Colonic mucosa (tissue), 4 donors: ENCODE data around the gene PSAP. TPM values are rescaled to one million over a fixed set of nuclear protein-coding genes. Genes with fewer than 3 reads are reported as not detected.

Experiments
- DNase-seq: peaks from one replicate; pipeline ENCODE4 v3.0.0-alpha.2; 2020
- H3K27ac ChIP-seq: fragments of 200-600 bp; one replicate; pipeline ENCODE4 v1.8.0; 2021
- H3K27me3 ChIP-seq: fragments of 200-600 bp; one replicate; pipeline ENCODE4 v1.8.0; 2021
- H3K36me3 ChIP-seq: fragments of 200-600 bp; one replicate; pipeline ENCODE4 v1.8.0; 2021
- H3K4me1 ChIP-seq: fragments of 200-600 bp; one replicate; pipeline ENCODE4 v1.8.0; 2021; ENCODE audit warnings: mild to moderate bottlenecking
- H3K4me3 ChIP-seq: fragments of 200-600 bp; one replicate; pipeline ENCODE4 v1.8.0; 2021
- H3K9ac ChIP-seq, 2 donors: one replicate each; pipeline ENCODE4 v1.7.0; 2013; ENCODE audit warnings: control low read depth in 2 of 2, low read depth in 2 of 2, low read length in 2 of 2
- H3K9me3 ChIP-seq: fragments of 200-600 bp; one replicate; pipeline ENCODE4 v1.8.0; 2021
- CTCF ChIP-seq: fragments of 200-600 bp; IDR thresholded peaks from one replicate; pipeline ENCODE4 v1.8.0; 2022; ENCODE audit warnings: antibody characterized with exemption, mild to moderate bottlenecking
- intact Hi-C: fragments of 100-400 bp; cut with DNase I; formaldehyde crosslinking; loops from one replicate; pipeline ENCODE4 v1.14.1; 2022
- total RNA-seq, 2 donors: library from RNA; stranded (reverse); fragmentation: NEBNext Ultra II Directional in 1 of 2; extraction: Animal tissue kit (Norgen Biotek cat#: 25700) in 1 of 2; gene quantifications; one replicate each; pipeline ENCODE4 v1.2.1, GENCODE V29; 2021
- donor health status: healthy.
- donor health status: DM: no; HTN: no; CAD: no.
- donor health status: DM: no; HTN: no; CAD: no.

PSAP gene
- total RNA-seq, 2 donors from 2014 or later: 363 to 629 TPM

GRCh38 chr10:71820966-71821365, 30.1 kb downstream of the PSAP start:
- TF ChIP-seq CTCF: no peak
- no peaks in the 10 kb centered on the region for H3K27me3 ChIP-seq
- H3K9ac ChIP-seq: no peak overlapping the region
- H3K4me3 ChIP-seq: no peak overlapping the region
- no peak overlapping the region for H3K27ac ChIP-seq
- DNase-seq: peak; percentile 15
- intact Hi-C loops: no loop called here
- peaks cover 30% of the 10 kb centered on the region for H3K36me3 ChIP-seq
- H3K9me3 ChIP-seq: no peaks in the 10 kb centered on the region
- H3K4me1 ChIP-seq: no peaks in the 10 kb centered on the region

GRCh38 chr10:71819985-71820384, 31.1 kb downstream of the PSAP start:
- DNase-seq: no peak
- Histone ChIP-seq H3K27ac (no peak overlapping the region), H3K4me3 (no peak overlapping the region), H3K9me3 (no peaks in the 10 kb centered on the region), H3K27me3 (no peaks in the 10 kb centered on the region), H3K9ac (no peak overlapping the region), H3K36me3 (peaks cover 22% of the 10 kb centered on the region), H3K4me1 (no peaks in the 10 kb centered on the region)
- no peak for TF ChIP-seq CTCF
- intact Hi-C loops: loop anchor here (10.0 kb wide), 2 partner anchors 115 to 435 kb away; no protein-coding TSS in a partner anchor

DNA sequence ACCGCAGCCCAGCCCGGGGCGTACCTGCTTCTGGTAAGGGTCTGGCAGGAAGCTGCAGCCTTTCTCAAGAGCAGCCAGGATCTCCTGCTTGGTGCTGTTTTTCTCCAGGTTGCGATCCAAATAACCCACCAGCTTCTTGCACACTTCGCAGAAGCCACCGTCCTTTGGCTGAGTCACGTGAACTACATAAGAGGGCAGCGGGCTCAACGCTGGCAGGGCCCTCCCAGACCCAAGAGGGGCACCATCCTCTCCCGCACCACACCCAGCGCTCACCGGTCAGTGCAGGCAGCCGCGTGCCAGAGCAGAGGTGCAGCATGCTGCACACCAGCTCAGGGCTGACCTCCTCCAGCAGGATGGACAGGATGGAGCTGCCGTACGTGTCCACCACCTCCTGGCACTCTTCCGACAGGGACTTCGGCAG, 31.6 kb downstream of the PSAP start:
- H3K4me3 ChIP-seq: no peak overlapping the region
- H3K9ac ChIP-seq: no peak overlapping the region
- no peaks in the 10 kb centered on the region for H3K4me1 ChIP-seq
- H3K27ac ChIP-seq: no peak overlapping the region
- peaks cover 17% of the 10 kb centered on the region for H3K36me3 ChIP-seq
- no peaks in the 10 kb centered on the region for H3K27me3 ChIP-seq
- no peaks in the 10 kb centered on the region for H3K9me3 ChIP-seq
- TF ChIP-seq CTCF: no peak
- intact Hi-C loops: loop anchor here (10.0 kb wide), 2 partner anchors 115 to 435 kb away; no protein-coding TSS in a partner anchor
- no peak for DNase-seq

DNA sequence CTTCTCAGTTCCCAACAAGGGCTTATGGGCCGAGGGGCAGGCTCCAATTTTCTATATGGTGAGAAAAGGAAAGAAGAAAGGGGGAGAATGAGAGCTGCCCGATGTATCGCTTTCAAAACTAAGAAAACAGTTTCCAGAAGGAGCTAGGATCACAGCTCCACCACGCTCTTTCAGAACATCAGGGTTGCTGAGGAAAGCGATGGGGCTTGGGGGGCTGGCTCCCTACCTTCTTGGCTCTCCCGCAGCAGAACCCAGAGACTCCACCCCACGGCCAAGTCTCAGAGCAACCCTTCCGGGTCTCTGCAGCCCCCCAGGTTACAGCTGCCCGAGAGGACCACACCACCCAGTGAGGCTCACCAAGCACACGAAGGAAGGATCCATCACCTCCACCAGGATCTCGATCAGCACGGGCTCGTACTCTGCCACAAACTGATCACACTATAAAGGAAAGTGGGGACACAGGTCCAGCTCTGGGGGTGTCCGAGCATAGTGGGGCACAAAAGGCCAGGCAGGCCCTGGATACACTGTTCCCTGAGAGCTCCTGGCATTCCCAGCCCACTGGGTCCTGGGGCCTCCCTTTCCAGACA, 32.3 kb downstream of the PSAP start:
- Histone ChIP-seq H3K9ac (no peak overlapping the region), H3K9me3 (no peaks in the 10 kb centered on the region), H3K27ac (no peak overlapping the region), H3K36me3 (peaks cover 17% of the 10 kb centered on the region), H3K4me3 (no peak overlapping the region), H3K4me1 (no peaks in the 10 kb centered on the region), H3K27me3 (no peaks in the 10 kb centered on the region)
- intact Hi-C loops: loop anchor here (10.0 kb wide), 2 partner anchors 114 to 434 kb away; no protein-coding TSS in a partner anchor
- TF ChIP-seq CTCF: no peak
- no peak for DNase-seq

- DNase-seq: no peak
- Histone ChIP-seq H3K36me3 (peaks cover 14% of the 10 kb centered on the region), H3K27ac (no peak overlapping the region), H3K9ac (no peak overlapping the region), H3K4me1 (no peaks in the 10 kb centered on the region), H3K4me3 (no peak overlapping the region), H3K27me3 (no peaks in the 10 kb centered on the region), H3K9me3 (no peaks in the 10 kb centered on the region)
- no peak for TF ChIP-seq CTCF
- intact Hi-C loops: loop anchor here (10.0 kb wide), 2 partner anchors 113 to 433 kb away; no protein-coding TSS in a partner anchor
These were observed 33.0 kb downstream of the PSAP start for GRCh38 chr10:71817831-71818655.
